A172 (cell line): Measurements from ENCODE around the gene CBX2. TPM values are rescaled to one million over a fixed set of nuclear protein-coding genes. Genes with fewer than 3 reads are reported as not detected.
A peak's percentile ranks its signal among the peaks of the same experiment; 100 is the strongest.
"Not testable (repeated sequence)": the region's sequence is repeated elsewhere in the genome, so short reads cannot be mapped to it uniquely, and the experiment has no call there.

Experiments used
- DNase-seq: peaks from one replicate; pipeline ENCODE4 v3.0.0-alpha.2; 2015; ENCODE audit warnings: low spot score
- total RNA-seq: library from RNA; depleted of rRNA; stranded (reverse); fragments of >200 nt; shearing (Covaris generic); gene quantifications from 2 replicates; pipeline ENCODE4 v1.2.3, GENCODE V29; 2014

The CBX2 gene
- total RNA-seq, 1 experiment from 2014 or later: 24.7 TPM

DNA sequence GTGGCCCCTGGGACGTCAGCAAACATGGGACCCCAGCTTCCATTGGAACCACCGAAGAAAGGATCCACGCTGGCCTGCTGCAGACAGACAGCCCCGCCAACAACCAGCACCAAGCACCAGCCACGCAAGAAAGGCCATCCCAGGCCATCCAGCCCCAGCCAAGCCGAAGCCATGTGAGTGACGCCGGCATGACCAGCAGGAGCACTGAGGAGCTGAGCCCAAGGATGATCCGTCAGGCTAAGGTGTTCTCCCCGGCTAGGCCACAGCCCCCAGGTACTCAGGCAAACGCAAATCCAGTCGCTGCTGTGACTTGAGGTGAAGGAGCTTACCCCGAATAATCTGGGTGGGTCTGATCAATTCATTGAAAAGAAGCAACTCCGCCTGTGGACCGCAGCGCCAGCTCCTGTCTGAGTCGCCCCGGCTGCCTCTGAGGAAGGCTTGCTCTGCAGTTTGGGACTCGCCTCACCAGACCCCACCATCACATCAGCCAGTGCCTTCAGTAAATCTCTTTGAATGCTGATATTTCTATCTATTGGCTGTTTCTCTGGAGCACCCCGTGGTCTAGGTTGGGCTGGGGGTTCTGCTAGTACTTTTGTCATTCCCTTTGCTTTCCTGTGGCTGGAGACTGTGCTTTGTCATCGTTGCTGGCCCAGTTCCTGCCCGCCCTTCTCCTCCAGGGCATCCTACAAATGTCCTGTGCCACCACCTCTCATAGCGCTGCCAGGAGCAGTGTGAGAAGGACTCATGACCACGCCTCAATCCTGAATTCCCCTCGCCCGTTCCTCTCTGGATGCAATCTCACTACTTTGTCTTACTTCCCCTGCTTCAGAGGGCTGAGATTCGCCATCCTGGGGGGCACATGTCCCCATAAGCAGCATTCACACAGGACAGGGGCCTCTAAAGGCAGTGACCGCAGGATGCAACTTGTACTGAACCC lies 8.1 kb upstream of the CBX2 start:
- DNase-seq: peak; percentile 53

DNA sequence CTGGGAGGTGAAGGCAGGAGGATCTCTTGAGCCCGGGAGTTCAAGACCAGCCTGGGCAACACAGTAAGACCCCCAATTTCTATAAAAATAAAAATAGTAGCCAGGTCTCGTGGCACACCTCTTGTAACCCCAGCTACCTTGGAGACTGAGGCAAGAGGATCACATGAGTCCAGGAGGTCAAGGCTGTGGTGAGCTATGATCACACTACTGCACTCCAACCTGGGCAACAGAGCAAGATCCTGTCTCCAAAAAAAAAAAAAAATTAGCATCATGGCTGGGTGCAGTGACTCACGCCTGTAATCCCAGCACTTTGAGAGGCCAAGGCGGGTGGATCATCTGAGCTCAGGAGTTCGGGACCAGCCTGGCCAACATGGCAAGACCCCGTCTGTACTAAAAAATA lies 6.7 kb upstream of the CBX2 start:
- no peak for DNase-seq

- DNase-seq: not testable (repeated sequence)
These were observed 5.2 kb upstream of the CBX2 start for GRCh38 chr17:79772726-79773125.

DNA sequence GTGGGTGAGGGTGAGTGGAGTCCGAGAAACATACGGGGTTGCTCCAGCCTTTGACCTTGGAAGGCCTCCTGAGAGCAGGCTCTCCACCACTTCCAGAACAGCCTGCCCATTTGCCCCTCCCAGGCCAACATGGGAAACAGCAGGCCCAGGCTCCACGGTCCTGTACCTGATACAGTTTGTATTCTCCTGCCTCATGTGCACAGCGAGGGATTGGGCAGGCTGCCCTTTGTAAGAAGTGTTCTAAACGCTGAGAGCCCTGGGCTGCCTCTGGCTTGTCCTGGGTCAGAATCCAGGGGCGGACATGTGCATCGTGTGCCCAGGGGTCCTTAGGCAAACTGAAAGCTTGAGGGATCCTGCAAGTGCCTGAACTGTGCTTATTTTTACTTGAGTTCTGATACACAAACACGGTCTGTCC lies 3.4 kb upstream of the CBX2 start:
- no peak for DNase-seq

DNA sequence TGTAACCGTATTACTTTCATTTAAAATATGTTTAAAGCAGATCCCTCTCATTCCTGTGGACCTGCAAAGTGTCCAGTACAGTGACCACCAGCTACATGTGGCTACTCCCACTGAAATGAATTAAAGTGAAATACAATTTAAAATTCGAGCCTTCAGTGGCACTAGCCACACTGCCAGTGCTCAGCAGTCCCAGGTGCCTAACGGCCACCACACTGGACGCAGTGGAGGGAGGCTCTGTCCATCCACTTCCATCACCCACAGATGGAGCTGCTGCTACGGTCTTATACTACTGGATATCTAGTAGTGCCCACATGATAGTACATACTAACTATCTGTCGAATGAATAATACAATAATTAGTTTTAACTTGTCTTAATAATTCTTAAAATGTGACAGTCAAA lies 2.3 kb upstream of the CBX2 start:
- no peak for DNase-seq

- no peak for DNase-seq
These were observed 1.4 kb upstream of the CBX2 start for GRCh38 chr17:79776376-79777119.

DNA sequence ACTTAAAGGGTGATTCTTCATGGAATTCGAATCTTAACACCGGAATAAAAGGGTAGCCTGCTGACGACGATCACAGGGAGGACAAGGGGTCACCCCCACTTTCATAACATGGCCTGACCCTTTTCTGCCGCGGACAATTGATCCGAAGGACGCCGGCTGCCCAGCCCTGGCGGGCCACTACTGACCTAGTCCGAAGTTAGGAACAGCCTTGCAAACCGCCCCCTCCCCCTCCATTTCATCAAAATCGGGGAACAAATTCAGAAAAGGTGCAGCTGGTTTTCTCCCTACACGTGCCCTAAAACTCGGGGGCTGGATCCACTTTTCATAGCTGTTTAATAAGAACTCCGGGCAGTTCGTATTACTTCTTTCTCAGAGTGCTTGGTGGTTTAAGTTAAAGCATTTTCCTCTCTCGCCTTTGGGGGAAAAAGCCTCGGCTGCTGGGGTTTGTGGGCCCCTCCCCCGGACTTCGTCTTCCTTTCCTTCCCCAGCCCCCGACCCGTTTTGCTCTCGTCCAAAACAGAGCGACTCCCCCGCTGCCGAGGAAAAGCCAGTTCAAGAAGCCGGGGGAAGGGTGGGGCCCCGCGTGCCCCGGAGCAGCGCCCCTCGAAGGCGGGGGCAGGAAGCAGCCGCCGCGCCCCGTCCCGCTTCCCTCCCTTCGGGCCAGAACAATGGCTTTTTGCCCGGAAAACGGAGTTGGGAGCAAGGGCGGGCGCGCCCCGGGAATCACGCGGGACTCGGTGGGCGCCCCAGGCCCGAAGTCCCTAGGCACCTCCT lies 641 bp upstream of the CBX2 start:
- peak; percentile 69 for DNase-seq

DNA sequence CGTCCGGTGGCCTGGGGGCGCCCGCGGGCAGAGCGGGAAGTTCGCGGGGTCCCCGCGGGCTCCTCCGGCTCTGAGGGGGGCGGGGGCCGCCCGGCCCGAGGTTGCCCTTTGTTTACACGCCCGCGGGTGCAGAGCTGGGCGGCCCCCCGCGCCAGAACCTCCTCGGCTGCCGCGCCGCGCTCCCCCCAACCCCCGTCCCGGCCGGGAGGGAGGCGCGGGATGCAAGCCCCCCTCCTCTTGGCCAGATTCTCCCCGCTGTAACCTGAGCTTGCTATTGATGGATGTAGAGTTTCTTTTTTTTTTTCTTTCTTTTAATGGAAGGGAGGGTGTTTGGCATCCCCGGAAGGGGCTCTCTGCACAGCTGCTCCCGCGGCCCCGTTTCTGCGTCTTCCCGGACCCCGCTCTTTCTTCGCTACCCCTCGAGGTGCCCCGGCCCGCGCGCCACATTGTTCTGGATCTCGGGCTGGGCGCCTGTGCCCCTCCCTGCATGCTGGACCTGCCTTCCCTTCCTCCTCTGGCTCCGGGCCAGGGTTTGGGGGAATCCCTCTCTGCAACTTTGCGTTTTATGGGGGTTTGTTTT lies 646 bp downstream of the CBX2 start:
- DNase-seq: peak; percentile 14

DNA sequence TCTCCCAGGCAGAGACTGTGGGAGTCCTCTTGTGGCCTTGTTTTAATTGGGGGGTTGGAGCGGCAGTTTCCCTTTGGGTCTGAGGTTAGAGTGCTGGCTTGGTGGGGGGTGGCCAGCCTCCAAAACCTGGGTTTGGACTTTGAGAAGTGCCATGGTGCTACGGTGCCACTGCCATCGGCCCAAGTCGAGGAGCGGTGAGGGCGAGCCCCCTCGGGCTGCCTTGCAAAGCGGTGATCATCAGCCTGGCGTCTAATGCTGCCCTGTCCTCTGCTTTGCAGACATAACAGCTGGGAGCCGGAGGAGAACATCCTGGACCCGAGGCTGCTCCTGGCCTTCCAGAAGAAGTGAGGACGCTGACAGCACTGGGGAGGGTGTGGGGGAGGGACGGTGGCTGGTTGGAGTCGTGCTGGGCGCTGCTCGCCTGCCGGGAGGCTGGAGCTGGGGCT lies 1.2 kb downstream of the CBX2 start:
- DNase-seq: no peak

- no peak for DNase-seq
These were observed 1.9 kb downstream of the CBX2 start for GRCh38 chr17:79779661-79780365.

- DNase-seq: no peak
These were observed 3.2 kb downstream of the CBX2 start for GRCh38 chr17:79781012-79781650.

DNA sequence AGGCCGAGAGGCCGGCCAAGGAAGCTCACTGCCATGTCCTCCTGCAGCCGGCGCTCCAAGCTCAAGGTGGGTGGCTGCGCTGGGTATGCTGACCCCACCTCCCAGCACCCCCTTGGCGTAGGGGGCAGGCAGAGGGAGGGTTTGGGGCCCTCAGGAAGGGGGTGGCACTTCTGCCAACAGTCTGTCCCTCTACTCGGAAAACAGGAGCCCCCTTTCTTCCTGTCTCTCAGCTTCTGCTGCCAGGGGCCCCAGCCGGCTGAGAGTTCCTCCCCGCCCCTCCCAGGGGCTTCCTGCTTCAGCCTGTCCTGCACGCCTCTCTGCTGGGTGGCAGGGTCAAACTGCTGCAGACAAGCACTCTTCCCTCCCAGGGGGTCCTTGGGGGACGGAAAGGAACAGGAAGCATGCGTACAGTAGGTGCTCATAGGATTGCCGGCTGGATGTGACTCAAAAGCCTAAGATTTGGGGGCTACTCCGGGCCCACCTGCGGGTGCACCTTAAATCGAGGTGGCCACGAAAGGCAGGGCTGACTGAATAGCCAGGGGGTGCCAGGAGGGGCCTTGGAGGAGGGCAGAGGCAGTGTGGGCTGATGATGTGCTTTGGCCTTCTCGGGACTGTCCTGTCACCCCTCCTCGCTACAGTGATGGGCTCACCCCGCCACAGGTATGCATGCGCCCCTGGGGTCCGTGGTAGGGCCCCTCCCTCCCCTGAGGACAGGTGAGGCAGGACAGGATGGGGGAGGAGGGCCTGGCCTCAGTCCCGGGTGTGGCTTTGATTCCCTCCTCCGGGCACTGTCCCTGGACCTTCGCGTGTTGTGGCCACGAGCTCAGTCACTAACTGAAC lies 4.0 kb downstream of the CBX2 start:
- DNase-seq: no peak

GRCh38 chr17:79783891-79784290 lies 5.9 kb downstream of the CBX2 start:
- DNase-seq: no peak

- DNase-seq: no peak
These were observed 6.5 kb downstream of the CBX2 start for GRCh38 chr17:79784353-79785016.

DNA sequence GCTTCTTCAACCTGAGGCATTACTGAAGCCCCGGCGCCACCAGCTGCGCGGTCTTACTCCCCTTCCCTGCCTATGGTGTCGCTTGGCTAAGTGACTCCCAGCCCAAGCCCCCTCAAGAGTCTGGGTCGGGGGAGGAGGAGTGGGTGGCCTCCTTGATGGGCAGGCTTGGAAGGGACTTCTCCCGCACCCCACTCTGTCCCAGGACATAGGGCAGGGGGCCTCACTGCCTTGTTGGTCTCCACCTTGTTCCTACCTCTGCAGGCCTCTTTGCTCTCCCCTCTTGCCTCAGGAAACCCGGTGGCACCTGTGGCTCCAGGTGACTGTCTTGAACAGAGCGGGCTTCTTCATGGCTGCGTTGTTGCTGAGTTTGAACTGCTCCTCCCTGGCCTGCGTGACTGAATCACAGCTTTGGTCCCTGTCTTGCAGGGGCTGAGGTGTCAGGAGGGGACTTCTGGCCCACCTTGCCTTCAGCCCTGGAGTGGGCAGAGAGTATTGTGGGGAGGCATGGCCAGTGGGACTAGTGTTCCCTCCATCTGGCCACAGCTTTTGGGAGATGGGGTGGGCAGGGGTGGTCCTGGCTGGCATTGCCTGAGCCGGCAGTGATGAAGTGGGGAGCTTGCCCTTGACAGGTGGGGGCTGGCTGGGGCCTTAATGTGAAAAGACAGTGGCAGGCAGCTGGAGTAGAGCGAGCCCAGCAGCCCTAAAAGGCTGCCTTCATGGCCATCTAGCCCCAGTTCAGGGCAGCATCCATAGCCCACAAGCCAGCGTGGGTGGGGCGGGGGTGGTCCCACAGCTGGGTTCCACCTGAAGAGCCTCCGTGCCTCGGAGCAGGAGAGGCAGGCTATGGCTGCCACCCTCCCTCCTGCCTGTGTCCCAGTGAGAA lies 7.3 kb downstream of the CBX2 start:
- DNase-seq: no peak

GRCh38 chr17:79785900-79786810 lies 8.2 kb downstream of the CBX2 start:
- peak; percentile 15 for DNase-seq
